Epithelial cell of esophagus (primary cell): ENCODE results near the gene ROBO1.

Source experiments
- DNase-seq: peaks from one replicate; pipeline ENCODE4 v3.0.0; 2010; ENCODE audit warnings: low read depth
- H3K4me3 ChIP-seq: 2 replicates; pipeline ENCODE4 v1.5.1; 2011; ENCODE audit warnings: mild to moderate bottlenecking, low read length, control low read depth
- CTCF ChIP-seq: IDR thresholded peaks from 2 replicates; pipeline ENCODE4 v1.5.1; 2011; ENCODE audit warnings: low read depth, mild to moderate bottlenecking, low read length, control low read depth, inconsistent platforms; ENCODE audit not compliant: insufficient read depth; ENCODE audit errors: missing control alignments

ROBO1 gene

GRCh38 chr3:78832785-78833204 is 935.0 kb downstream of the ROBO1 start:
- H3K4me3 ChIP-seq, result no peak overlapping the region
- TF ChIP-seq CTCF, result no peak
- no peak for DNase-seq

GRCh38 chr3:78831446-78831972 is 936.3 kb downstream of the ROBO1 start:
- no peak for TF ChIP-seq CTCF
- DNase-seq, result no peak
- H3K4me3 ChIP-seq, result no peak overlapping the region

GRCh38 chr3:78830470-78830869 is 937.3 kb downstream of the ROBO1 start:
- no peak overlapping the region for H3K4me3 ChIP-seq
- DNase-seq, result no peak
- TF ChIP-seq CTCF, result no peak

- no peak for DNase-seq
- TF ChIP-seq CTCF, result no peak
- no peak overlapping the region for H3K4me3 ChIP-seq
Observed at GRCh38 chr3:78827618-78828017, 940.2 kb downstream of the ROBO1 start.

GRCh38 chr3:78825858-78826215 is 942.0 kb downstream of the ROBO1 start:
- no peak overlapping the region for H3K4me3 ChIP-seq
- DNase-seq, result no peak
- no peak for TF ChIP-seq CTCF

GRCh38 chr3:78825118-78825857 is 942.5 kb downstream of the ROBO1 start:
- peak; percentile 22 for DNase-seq
- TF ChIP-seq CTCF, result no peak
- H3K4me3 ChIP-seq, result no peak overlapping the region

GRCh38 chr3:78823859-78824258 is 943.9 kb downstream of the ROBO1 start:
- TF ChIP-seq CTCF, result no peak
- DNase-seq, result peak; percentile 89

More at GRCh38 chr3:78823859-78824258, 943.9 kb downstream of the ROBO1 start:
- H3K4me3 ChIP-seq, result no peak overlapping the region
